Glutamatergic neuron (in vitro differentiated cells): Measurements from ENCODE around the gene MUC13. TPM values are rescaled to one million over a fixed set of nuclear protein-coding genes. Genes with fewer than 3 reads are reported as not detected.
"Not testable (repeated sequence)": the region's sequence is repeated elsewhere in the genome, so short reads cannot be mapped to it uniquely, and the experiment has no call there.

Experiments used
- DNase-seq: peaks from one replicate; pipeline ENCODE4 v3.0.0; 2022
- H3K27ac Mint-ChIP-seq: one replicate; pipeline ENCODE4 v1.8.0; 2020; ENCODE audit warnings: mild to moderate bottlenecking, mixed read lengths, inconsistent platforms; ENCODE audit not compliant: unreplicated experiment
- H3K27me3 Mint-ChIP-seq: one replicate; pipeline ENCODE4 v1.8.0; 2020; ENCODE audit warnings: mild to moderate bottlenecking, moderate library complexity, mixed read lengths, inconsistent platforms; ENCODE audit not compliant: unreplicated experiment
- H3K36me3 Mint-ChIP-seq: one replicate; pipeline ENCODE4 v1.8.0; 2020; ENCODE audit warnings: mild to moderate bottlenecking, mixed read lengths, inconsistent platforms; ENCODE audit not compliant: unreplicated experiment
- H3K4me1 Mint-ChIP-seq: one replicate; pipeline ENCODE4 v1.8.0; 2020; ENCODE audit warnings: mild to moderate bottlenecking, low read depth, mixed read lengths, inconsistent platforms; ENCODE audit not compliant: unreplicated experiment
- H3K4me3 Mint-ChIP-seq: one replicate; pipeline ENCODE4 v1.8.0; 2020; ENCODE audit warnings: mild to moderate bottlenecking, mixed read lengths, inconsistent platforms; ENCODE audit not compliant: unreplicated experiment
- H3K9me3 Mint-ChIP-seq: one replicate; pipeline ENCODE4 v1.8.0; 2020; ENCODE audit warnings: mild to moderate bottlenecking, moderate library complexity, mixed read lengths, inconsistent platforms; ENCODE audit not compliant: unreplicated experiment
- total RNA-seq: library from RNA; stranded (reverse); fragmentation: NEBNext Ultra II Directional; extraction: Animal tissue kit (Norgen Biotek cat#: 25700); gene quantifications from one replicate; pipeline ENCODE4 v1.2.1, GENCODE V29; 2021; ENCODE audit not compliant: unreplicated experiment
- TF ChIP-seq, protein P1 (sequence below): fragments of 200-600 bp; sonication (generic); IDR thresholded peaks from one replicate; pipeline ENCODE4 v1.5.0; 2021; ENCODE audit not compliant: partially characterized antibody, unreplicated experiment

Gene MUC13
- total RNA-seq, 1 donor from 2014 or later = not detected

GRCh38 chr3:124962403-124962940 lies 27.9 kb upstream of the MUC13 start:
- H3K27me3 Mint-ChIP-seq = peaks cover 3% of the 10 kb centered on the region
- DNase-seq = no peak
- H3K4me3 Mint-ChIP-seq = no peak overlapping the region
- no peaks in the 10 kb centered on the region for H3K9me3 Mint-ChIP-seq
- H3K4me1 Mint-ChIP-seq = no peaks in the 10 kb centered on the region
- TF ChIP-seq, protein P1, sequence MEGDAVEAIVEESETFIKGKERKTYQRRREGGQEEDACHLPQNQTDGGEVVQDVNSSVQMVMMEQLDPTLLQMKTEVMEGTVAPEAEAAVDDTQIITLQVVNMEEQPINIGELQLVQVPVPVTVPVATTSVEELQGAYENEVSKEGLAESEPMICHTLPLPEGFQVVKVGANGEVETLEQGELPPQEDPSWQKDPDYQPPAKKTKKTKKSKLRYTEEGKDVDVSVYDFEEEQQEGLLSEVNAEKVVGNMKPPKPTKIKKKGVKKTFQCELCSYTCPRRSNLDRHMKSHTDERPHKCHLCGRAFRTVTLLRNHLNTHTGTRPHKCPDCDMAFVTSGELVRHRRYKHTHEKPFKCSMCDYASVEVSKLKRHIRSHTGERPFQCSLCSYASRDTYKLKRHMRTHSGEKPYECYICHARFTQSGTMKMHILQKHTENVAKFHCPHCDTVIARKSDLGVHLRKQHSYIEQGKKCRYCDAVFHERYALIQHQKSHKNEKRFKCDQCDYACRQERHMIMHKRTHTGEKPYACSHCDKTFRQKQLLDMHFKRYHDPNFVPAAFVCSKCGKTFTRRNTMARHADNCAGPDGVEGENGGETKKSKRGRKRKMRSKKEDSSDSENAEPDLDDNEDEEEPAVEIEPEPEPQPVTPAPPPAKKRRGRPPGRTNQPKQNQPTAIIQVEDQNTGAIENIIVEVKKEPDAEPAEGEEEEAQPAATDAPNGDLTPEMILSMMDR = no peak
- H3K36me3 Mint-ChIP-seq = no peaks in the 10 kb centered on the region
- H3K27ac Mint-ChIP-seq = no peak overlapping the region

DNA sequence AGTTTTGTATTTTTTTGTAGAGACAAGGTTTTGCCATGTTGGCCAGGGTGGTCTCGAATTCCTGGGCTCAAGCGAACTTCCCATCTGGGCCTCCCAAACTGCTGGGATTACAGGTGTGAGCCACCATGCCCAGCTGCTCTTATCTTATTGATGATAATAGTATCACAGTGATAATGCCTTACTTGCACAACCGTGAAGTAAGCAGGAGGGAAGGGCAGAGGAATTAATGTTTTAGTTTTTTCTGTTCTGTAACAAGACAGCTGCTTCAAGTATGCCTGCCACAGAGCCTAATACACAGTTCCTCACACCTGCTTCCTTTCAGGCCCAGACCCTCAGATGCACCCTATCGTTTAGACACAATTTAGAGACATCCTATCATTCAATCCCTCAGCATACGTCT lies 26.1 kb upstream of the MUC13 start:
- no peaks in the 10 kb centered on the region for H3K4me1 Mint-ChIP-seq
- no peaks in the 10 kb centered on the region for H3K9me3 Mint-ChIP-seq
- no peak overlapping the region for H3K4me3 Mint-ChIP-seq
- peaks cover 3% of the 10 kb centered on the region for H3K27me3 Mint-ChIP-seq
- TF ChIP-seq, protein P1 = no peak
- DNase-seq = no peak
- H3K27ac Mint-ChIP-seq = no peak overlapping the region
- H3K36me3 Mint-ChIP-seq = no peaks in the 10 kb centered on the region

DNA sequence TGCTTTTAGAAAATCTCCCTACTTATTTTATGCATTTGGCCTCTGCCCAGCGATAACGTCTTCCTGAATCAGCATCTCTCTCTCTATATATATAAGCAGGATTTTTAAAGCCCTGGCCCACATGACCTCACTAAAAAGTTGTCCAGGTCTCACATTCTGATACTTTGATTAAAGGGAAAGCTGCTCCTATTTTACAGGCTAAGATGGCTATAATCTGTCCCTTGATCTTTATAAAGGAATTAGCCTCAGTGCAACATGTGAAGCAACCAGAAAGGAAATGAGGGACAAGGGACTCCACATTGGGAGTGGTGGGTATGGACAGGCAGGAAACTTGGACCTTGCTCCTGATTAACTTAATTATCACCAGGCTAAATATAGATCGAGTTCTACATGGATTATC lies 25.6 kb upstream of the MUC13 start:
- Mint-ChIP-seq H3K9me3 (no peaks in the 10 kb centered on the region), H3K4me3 (no peak overlapping the region), H3K36me3 (no peaks in the 10 kb centered on the region), H3K27me3 (peaks cover 3% of the 10 kb centered on the region), H3K27ac (no peak overlapping the region), H3K4me1 (no peaks in the 10 kb centered on the region)
- TF ChIP-seq, protein P1 = no peak
- no peak for DNase-seq

- H3K9me3 Mint-ChIP-seq, H3K27ac Mint-ChIP-seq, H3K27me3 Mint-ChIP-seq, DNase-seq, H3K4me3 Mint-ChIP-seq, H3K36me3 Mint-ChIP-seq, H3K4me1 Mint-ChIP-seq: not testable (repeated sequence)
Measured at GRCh38 chr3:124957951-124958350, 23.4 kb upstream of the MUC13 start.

DNA sequence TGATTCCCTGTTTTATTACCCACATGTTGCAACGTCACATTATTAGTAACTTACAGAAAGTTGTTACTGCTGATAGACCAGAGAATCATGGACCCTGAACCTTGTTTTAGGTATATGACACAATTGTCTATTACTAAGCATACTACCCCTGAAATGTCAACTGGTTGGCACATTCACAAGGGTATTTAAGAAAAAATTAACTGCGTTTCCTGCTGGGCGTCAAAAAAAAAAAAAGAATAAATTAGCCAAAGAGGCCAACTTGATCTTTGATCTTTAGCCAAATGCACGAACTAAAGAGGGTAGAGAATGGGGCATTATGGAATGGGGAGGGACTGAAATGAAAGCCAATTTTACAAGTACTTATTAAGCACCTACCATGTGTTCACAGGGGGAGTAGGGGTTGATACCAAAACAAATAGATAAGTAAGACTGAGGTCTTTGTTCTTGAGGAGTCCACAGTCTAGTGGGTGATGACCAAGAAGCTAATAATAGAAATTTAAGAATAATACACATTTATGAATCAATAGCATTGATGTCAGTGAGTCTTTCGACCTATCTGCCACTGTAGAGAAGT lies 17.8 kb upstream of the MUC13 start:
- peaks cover 1% of the 10 kb centered on the region for H3K27me3 Mint-ChIP-seq
- H3K4me1 Mint-ChIP-seq = no peaks in the 10 kb centered on the region
- TF ChIP-seq, protein P1 = no peak
- no peak overlapping the region for H3K27ac Mint-ChIP-seq
- H3K36me3 Mint-ChIP-seq = no peaks in the 10 kb centered on the region
- no peak overlapping the region for H3K4me3 Mint-ChIP-seq
- no peaks in the 10 kb centered on the region for H3K9me3 Mint-ChIP-seq
- no peak for DNase-seq
